ENCODE measurements around the gene CD33. TPM values are rescaled to one million over a fixed set of nuclear protein-coding genes. Genes with fewer than 3 reads are reported as not detected.

CD33 gene
- total and polyA plus RNA-seq, 2 of the 8 experiments (the other 6 are each of a cell fraction or from before 2014, with no cell fraction given) = 0.06 TPM; not detected in 1

- peak overlapping the region in 1 of 4 experiments; percentile 27; a peak in 1 of 8 replicates for H3K4me3 ChIP-seq (ENCODE audit: extremely low read depth in 1 of 4, insufficient read depth in 2 of 4, low read depth in 3 of 4, low read length in 4 of 4)
- peaks cover 0 to 6% (median 5%) of the 10 kb centered on the region in 4 experiments; a peak in 4 of 7 replicates for H3K4me1 ChIP-seq (replicated peaks in 1 of 4; ENCODE audit: control insufficient read depth in 3 of 4, insufficient read depth in 4 of 4, low read length in 3 of 4)
- no peaks in the 10 kb centered on the region for H3K79me2 ChIP-seq (ENCODE audit: control insufficient read depth in 1 of 2, insufficient read depth in 2 of 2, low read length in 2 of 2)
- H2BK5ac ChIP-seq (ENCODE audit: low read depth, low read length) = no peak overlapping the region
- H2BK15ac ChIP-seq (ENCODE audit: low read length) = no peak overlapping the region
- H2BK120ac ChIP-seq (replicated peaks; ENCODE audit: low read depth, low read length) = no peak overlapping the region
- H3K4ac ChIP-seq (replicated peaks; ENCODE audit: insufficient read length, low read depth, low read length) = no peak overlapping the region
- no peaks in the 10 kb centered on the region; a peak in 2 of 4 replicates for H3K9me3 ChIP-seq (ENCODE audit: insufficient read depth in 2 of 2, low read depth in 1 of 2, low read length in 1 of 2)
- WGBS, 2 experiments (ENCODE audit: extremely low coverage in 1 of 2, insufficient coverage in 1 of 2, insufficient read length in 1 of 2, insufficient replicate concordance in 2 of 2, low coverage in 1 of 2, low lambda C conversion rate in 2 of 2, missing lambda C conversion rate in 1 of 2) = 84% methylated on average over 6 of the region's 6 CpGs; no CpG with 5 or more reads in 1 of the 2 experiments
- TF ChIP-seq ASH2L (IDR thresholded peaks at IDR 0.05; ENCODE audit: low read length) = no peak
- TF ChIP-seq SP1 (IDR thresholded peaks at IDR 0.05; ENCODE audit: low read depth, low read length) = no peak
- TF ChIP-seq TEAD4 (IDR thresholded peaks at IDR 0.05; ENCODE audit: low read depth, low read length) = no peak
- no peak for TF ChIP-seq CHD2 (IDR thresholded peaks at IDR 0.05; ENCODE audit: low read length)
- ChIA-PET POLR2A (ENCODE audit: partially characterized antibody) (no interaction called here), CTCF (ENCODE audit: partially characterized antibody) (interaction anchor here (0.8 to 6.5 kb wide), 30 partner anchors 8 to 420 kb away, joined by 3 to 82 read pairs (median 4); partner anchors contain the start of gene SIGLECL1)
- no peak overlapping the region for H4K8ac ChIP-seq (ENCODE audit: extremely low read depth, insufficient read depth, low read length)
- H3K27me3 ChIP-seq (replicated peaks in 1 of 4; ENCODE audit: control insufficient read depth in 3 of 4, extremely low read depth in 1 of 4, insufficient read depth in 3 of 4, low read length in 3 of 4) = no peaks in the 10 kb centered on the region
- no peak for DNase-seq (ENCODE audit: low read depth in 1 of 2, low spot score in 2 of 2)
- no peak for FAIRE-seq
- H2AFZ ChIP-seq (ENCODE audit: low read length) = peak overlapping the region; percentile 85; the same call in 1 of the 2 replicates
- H3K23ac ChIP-seq (ENCODE audit: insufficient read length) = no peak overlapping the region
- no peaks in the 10 kb centered on the region for H4K20me1 ChIP-seq (replicated peaks in 1 of 2; ENCODE audit: control insufficient read depth in 1 of 2, insufficient read depth in 2 of 2, low read length in 2 of 2)
- no peaks in the 10 kb centered on the region for H3K23me2 ChIP-seq (ENCODE audit: low read depth, low read length)
- H3K36me3 ChIP-seq (ENCODE audit: control insufficient read depth in 2 of 4, insufficient read depth in 4 of 4, low read length in 3 of 4) = no peaks in the 10 kb centered on the region
- peak overlapping the region in 1 of 2 experiments; percentile 31; a peak in 1 of 4 replicates for H3K4me2 ChIP-seq (ENCODE audit: insufficient read depth in 1 of 2, low read depth in 2 of 2, low read length in 2 of 2)
- no peak overlapping the region for H2BK12ac ChIP-seq (ENCODE audit: low read depth, low read length)
- H4K91ac ChIP-seq (replicated peaks; ENCODE audit: insufficient read length, low read length) = no peak overlapping the region
- H3K9ac ChIP-seq (replicated peaks in 1 of 4; ENCODE audit: extremely low read depth in 1 of 4, low read depth in 3 of 4, low read length in 3 of 4) = no peak overlapping the region
- H3K27ac ChIP-seq (ENCODE audit: low read depth, low read length) = no peak overlapping the region
- no peak overlapping the region for H3K14ac ChIP-seq (ENCODE audit: insufficient read length)
- no peak overlapping the region for H2AK5ac ChIP-seq (ENCODE audit: low read depth, low read length)
- no peaks in the 10 kb centered on the region for H3K79me1 ChIP-seq (ENCODE audit: low read depth, low read length)
- H3K18ac ChIP-seq (ENCODE audit: extremely low read depth, low read length) = no peak overlapping the region
- no peak overlapping the region for H3K56ac ChIP-seq (replicated peaks; ENCODE audit: insufficient read length, low read depth, low read length)
- H4K5ac ChIP-seq (ENCODE audit: insufficient read length, low read depth, low read length) = no peak overlapping the region
- 0 out of 2 replicates have a peak overlapping the region, but pooled peaks have one; percentile 64 for H2BK20ac ChIP-seq (ENCODE audit: low read length)
These were observed 33.6 kb downstream of the CD33 start for GRCh38 chr19:51258165-51259160.
